Thyroid gland (tissue), 4 donors: ENCODE data around the gene SLC6A12.

Experiments used
- POLR2A ChIP-seq, 2 donors: fragments of 450-650 bp; IDR thresholded peaks; one replicate each; pipeline ENCODE4 v1.6.1; 2017; ENCODE audit warnings: antibody characterized with exemption in 2 of 2, mild to moderate bottlenecking in 2 of 2, moderate library complexity in 1 of 2
- TF ChIP-seq, protein P1 (sequence below), 6 experiments: fragments of 200-600 bp in 3 of 6; fragments of 450-650 bp in 3 of 6; sonication (generic) in 3 of 6; IDR thresholded peaks; one replicate each; pipeline ENCODE4 v1.5.1; 2016 to 2019; ENCODE audit warnings: antibody characterized with exemption in 6 of 6, mild to moderate bottlenecking in 2 of 6, inconsistent platforms in 1 of 6, moderate library complexity in 1 of 6

DNA sequence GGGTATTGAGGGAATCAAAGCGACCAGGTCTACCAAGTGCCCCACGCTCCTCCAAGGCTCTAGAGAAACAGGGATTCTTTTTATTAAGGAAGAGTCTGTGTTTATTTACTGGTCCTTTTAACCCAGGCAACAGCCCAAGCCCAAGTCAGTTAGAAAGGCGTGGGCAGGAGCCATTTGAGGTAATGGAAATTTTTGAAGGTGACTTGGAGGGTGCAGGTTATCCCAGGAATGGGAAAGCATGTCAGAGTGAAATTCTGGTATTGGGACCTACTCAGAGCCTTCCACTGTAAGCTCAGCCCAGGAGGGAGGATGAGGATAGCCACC is 2.9 kb downstream of the SLC6A12 start:
- no peak for TF ChIP-seq POLR2A (IDR thresholded peaks at IDR 0.05)
- TF ChIP-seq, protein P1, sequence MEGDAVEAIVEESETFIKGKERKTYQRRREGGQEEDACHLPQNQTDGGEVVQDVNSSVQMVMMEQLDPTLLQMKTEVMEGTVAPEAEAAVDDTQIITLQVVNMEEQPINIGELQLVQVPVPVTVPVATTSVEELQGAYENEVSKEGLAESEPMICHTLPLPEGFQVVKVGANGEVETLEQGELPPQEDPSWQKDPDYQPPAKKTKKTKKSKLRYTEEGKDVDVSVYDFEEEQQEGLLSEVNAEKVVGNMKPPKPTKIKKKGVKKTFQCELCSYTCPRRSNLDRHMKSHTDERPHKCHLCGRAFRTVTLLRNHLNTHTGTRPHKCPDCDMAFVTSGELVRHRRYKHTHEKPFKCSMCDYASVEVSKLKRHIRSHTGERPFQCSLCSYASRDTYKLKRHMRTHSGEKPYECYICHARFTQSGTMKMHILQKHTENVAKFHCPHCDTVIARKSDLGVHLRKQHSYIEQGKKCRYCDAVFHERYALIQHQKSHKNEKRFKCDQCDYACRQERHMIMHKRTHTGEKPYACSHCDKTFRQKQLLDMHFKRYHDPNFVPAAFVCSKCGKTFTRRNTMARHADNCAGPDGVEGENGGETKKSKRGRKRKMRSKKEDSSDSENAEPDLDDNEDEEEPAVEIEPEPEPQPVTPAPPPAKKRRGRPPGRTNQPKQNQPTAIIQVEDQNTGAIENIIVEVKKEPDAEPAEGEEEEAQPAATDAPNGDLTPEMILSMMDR (IDR thresholded peaks at IDR 0.05), result no peak
